HuH-7 (cell line): ENCODE measurements around the gene NAB2.
"Not testable (repeated sequence)": the region's sequence is repeated elsewhere in the genome, so short reads cannot be mapped to it uniquely, and the experiment has no call there.

Experiments used
- DNase-seq: peaks from one replicate; pipeline ENCODE4 v3.0.0; 2011; ENCODE audit warnings: low spot score

The NAB2 gene

GRCh38 chr12:57088354-57089270 is at the start of gene NAB2:
Gene NAB2 (plus strand): TSS chr12:57089114. CDS start chr12:57089272, 158 bp downstream.
- DNase-seq = peak; percentile 91

- DNase-seq = no peak
Measured at GRCh38 chr12:57040211-57040610, 48.7 kb upstream of the NAB2 start.

GRCh38 chr12:57040750-57041149 is 48.2 kb upstream of the NAB2 start:
- DNase-seq = no peak

GRCh38 chr12:57042695-57043094 is 46.2 kb upstream of the NAB2 start:
- DNase-seq = no peak

GRCh38 chr12:57044468-57044867 is 44.4 kb upstream of the NAB2 start:
- DNase-seq = no peak

GRCh38 chr12:57044889-57045288 is 44.0 kb upstream of the NAB2 start:
- no peak for DNase-seq

- no peak for DNase-seq
Measured at GRCh38 chr12:57046086-57046791, 42.7 kb upstream of the NAB2 start.

- no peak for DNase-seq
Measured at GRCh38 chr12:57046947-57047890, 41.7 kb upstream of the NAB2 start.

GRCh38 chr12:57047981-57048380 is 40.9 kb upstream of the NAB2 start:
- DNase-seq = no peak

GRCh38 chr12:57048423-57049118 is 40.3 kb upstream of the NAB2 start:
- no peak for DNase-seq

- no peak for DNase-seq
Measured at GRCh38 chr12:57049119-57049446, 39.8 kb upstream of the NAB2 start.

GRCh38 chr12:57049890-57050289 is 39.0 kb upstream of the NAB2 start, which contains the start of gene MYO1A:
Gene MYO1A (minus strand): TSS chr12:57050129. CDS start chr12:57048323, 1,806 bp downstream.
- DNase-seq = peak; percentile 56

GRCh38 chr12:57051011-57051410 is 37.9 kb upstream of the NAB2 start:
- DNase-seq = no peak

- not testable (repeated sequence) for DNase-seq
Measured at GRCh38 chr12:57053146-57053545, 35.8 kb upstream of the NAB2 start.

GRCh38 chr12:57053901-57054300 is 35.0 kb upstream of the NAB2 start:
- DNase-seq = not testable (repeated sequence)

- no peak for DNase-seq
Measured at GRCh38 chr12:57055824-57056223, 33.1 kb upstream of the NAB2 start.

GRCh38 chr12:57057067-57057751 is 31.7 kb upstream of the NAB2 start:
- DNase-seq = no peak

- DNase-seq = no peak
Measured at GRCh38 chr12:57058454-57058853, 30.5 kb upstream of the NAB2 start.

GRCh38 chr12:57063991-57064685 is 24.8 kb upstream of the NAB2 start:
- DNase-seq = no peak

GRCh38 chr12:57066245-57066644 is 22.7 kb upstream of the NAB2 start:
- DNase-seq = no peak
